Skeletal muscle tissue (tissue), 4 donors: Measurements from ENCODE around the gene TLL2. TPM values are rescaled to one million over a fixed set of nuclear protein-coding genes. Genes with fewer than 3 reads are reported as not detected.

Experiments used
- H3K27ac ChIP-seq: one replicate; pipeline ENCODE4 v1.7.0; 2013; ENCODE audit warnings: mild to moderate bottlenecking, low read depth, low read length, inconsistent platforms
- H3K27me3 ChIP-seq, 3 donors: one replicate each; pipeline ENCODE4 v1.7.0; 2013; ENCODE audit warnings: low read length in 3 of 3; ENCODE audit not compliant: control insufficient read depth in 3 of 3, insufficient read depth in 3 of 3
- H3K36me3 ChIP-seq, 3 donors: one replicate each; pipeline ENCODE4 v1.7.0; 2013; ENCODE audit warnings: low read length in 3 of 3; ENCODE audit not compliant: control insufficient read depth in 3 of 3, insufficient read depth in 3 of 3
- H3K4me1 ChIP-seq, 3 donors: one replicate each; pipeline ENCODE4 v1.7.0; 2013; ENCODE audit warnings: low read length in 3 of 3, mild to moderate bottlenecking in 3 of 3; ENCODE audit not compliant: control insufficient read depth in 3 of 3, insufficient read depth in 3 of 3
- H3K4me3 ChIP-seq, 3 donors: one replicate each; pipeline ENCODE4 v1.7.0; 2013; ENCODE audit warnings: low read length in 3 of 3
- H3K9ac ChIP-seq, 3 donors: one replicate each; pipeline ENCODE4 v1.7.0; 2013; ENCODE audit warnings: low read length in 3 of 3, mild to moderate bottlenecking in 3 of 3, moderate library complexity in 2 of 3, low read depth in 1 of 3
- H3K9me3 ChIP-seq, 3 donors: one replicate each; pipeline ENCODE4 v1.7.0; 2013; ENCODE audit warnings: low read length in 3 of 3; ENCODE audit not compliant: control insufficient read depth in 3 of 3
- total RNA-seq: library from RNA; depleted of rRNA; stranded (reverse); fragments of >200 nt; gene quantifications from one replicate; pipeline ENCODE4 v1.2.3, GENCODE V29; 2014
- donor health status: Osteomylitis.

Gene TLL2
- total RNA-seq, 1 donor from 2014 or later, result 0.52 TPM

- H3K4me3 ChIP-seq, result no peak overlapping the region
- H3K9ac ChIP-seq, result no peak overlapping the region
- peaks cover 0 to 19% (median 3%) of the 10 kb centered on the region in 3 donors for H3K27me3 ChIP-seq
- H3K27ac ChIP-seq, result no peak overlapping the region
- no peaks in the 10 kb centered on the region for H3K9me3 ChIP-seq
- peaks cover 0 to 2% (median 0%) of the 10 kb centered on the region in 3 donors for H3K4me1 ChIP-seq
- H3K36me3 ChIP-seq, result no peaks in the 10 kb centered on the region
Observed at GRCh38 chr10:96473866-96474265, 39.9 kb downstream of the TLL2 start.

GRCh38 chr10:96470116-96470743 lies 43.5 kb downstream of the TLL2 start:
- H3K9me3 ChIP-seq, result no peaks in the 10 kb centered on the region
- H3K9ac ChIP-seq, result no peak overlapping the region
- H3K4me3 ChIP-seq, result no peak overlapping the region
- H3K27ac ChIP-seq, result no peak overlapping the region
- peaks cover 0 to 2% (median 0%) of the 10 kb centered on the region in 3 donors for H3K4me1 ChIP-seq
- peaks cover 0 to 28% (median under 1%) of the 10 kb centered on the region in 3 donors for H3K27me3 ChIP-seq
- no peaks in the 10 kb centered on the region for H3K36me3 ChIP-seq

- peaks cover 0 to 28% (median 0%) of the 10 kb centered on the region in 3 donors for H3K27me3 ChIP-seq
- H3K4me1 ChIP-seq, result peaks cover 0 to 2% (median 0%) of the 10 kb centered on the region in 3 donors
- H3K9me3 ChIP-seq, result no peaks in the 10 kb centered on the region
- no peak overlapping the region for H3K4me3 ChIP-seq
- no peak overlapping the region for H3K27ac ChIP-seq
- H3K36me3 ChIP-seq, result no peaks in the 10 kb centered on the region
- H3K9ac ChIP-seq, result no peak overlapping the region
Observed at GRCh38 chr10:96468845-96469244, 44.9 kb downstream of the TLL2 start.

GRCh38 chr10:96465599-96465998 lies 48.1 kb downstream of the TLL2 start:
- Histone ChIP-seq H3K27ac (no peak overlapping the region), H3K36me3 (no peaks in the 10 kb centered on the region), H3K4me3 (no peak overlapping the region), H3K9ac (no peak overlapping the region), H3K9me3 (no peaks in the 10 kb centered on the region), H3K4me1 (peaks cover 0 to 2% (median 0%) of the 10 kb centered on the region in 3 donors), H3K27me3 (peaks cover 0 to 32% (median 0%) of the 10 kb centered on the region in 3 donors)

DNA sequence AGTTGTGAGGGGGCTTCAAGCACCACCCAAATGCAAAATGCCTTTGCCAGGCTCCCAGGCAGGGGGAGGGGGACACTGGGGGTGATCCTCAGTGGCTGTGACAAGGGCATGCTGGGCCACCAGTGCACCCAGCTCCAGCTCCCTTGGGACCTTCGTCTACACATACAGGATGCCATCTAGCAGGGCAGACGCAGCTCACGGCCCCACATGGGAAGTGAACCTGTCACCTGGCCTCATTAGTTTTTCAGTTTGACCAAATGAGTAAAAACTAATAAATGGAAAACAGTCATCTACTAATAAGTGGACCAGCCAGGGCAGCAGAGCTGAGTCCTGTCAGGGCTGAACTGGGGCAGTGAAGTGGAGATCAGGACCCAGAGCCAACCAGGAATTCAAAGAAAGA lies 50.2 kb downstream of the TLL2 start:
- H3K4me1 ChIP-seq, result no peaks in the 10 kb centered on the region
- H3K4me3 ChIP-seq, result no peak overlapping the region
- H3K27me3 ChIP-seq, result peaks cover 0 to 16% (median 0%) of the 10 kb centered on the region in 3 donors
- H3K27ac ChIP-seq, result no peak overlapping the region
- H3K9me3 ChIP-seq, result no peaks in the 10 kb centered on the region
- no peak overlapping the region for H3K9ac ChIP-seq
- no peaks in the 10 kb centered on the region for H3K36me3 ChIP-seq

DNA sequence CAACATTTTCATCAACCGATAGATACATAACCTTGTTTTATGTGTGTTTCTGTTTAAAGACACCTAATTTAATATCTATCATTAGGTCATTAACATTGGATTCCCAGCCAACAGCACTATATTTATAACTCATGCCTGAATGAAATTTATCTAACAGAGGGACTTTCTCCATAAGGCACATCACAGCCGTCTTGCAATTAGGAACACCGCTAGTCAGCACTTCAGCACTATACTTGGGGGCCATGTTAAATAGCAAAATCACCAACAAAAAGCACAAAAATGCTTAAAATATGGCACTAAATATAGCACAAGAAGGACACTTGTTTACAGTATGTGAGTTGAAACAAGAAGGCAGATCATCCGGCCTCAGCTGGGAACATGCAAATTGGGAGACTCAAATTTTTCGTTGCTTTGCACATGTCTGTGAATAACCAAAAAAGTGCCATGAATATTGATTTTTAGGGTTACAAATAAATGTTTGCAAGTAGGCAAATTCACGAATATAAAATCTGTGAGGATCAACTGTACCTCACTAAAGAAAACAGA lies 51.0 kb downstream of the TLL2 start:
- no peak overlapping the region for H3K9ac ChIP-seq
- no peaks in the 10 kb centered on the region for H3K9me3 ChIP-seq
- peaks cover 0 to 9% (median 0%) of the 10 kb centered on the region in 3 donors for H3K27me3 ChIP-seq
- H3K27ac ChIP-seq, result no peak overlapping the region
- no peaks in the 10 kb centered on the region for H3K36me3 ChIP-seq
- H3K4me3 ChIP-seq, result no peak overlapping the region
- H3K4me1 ChIP-seq, result no peaks in the 10 kb centered on the region

- no peak overlapping the region for H3K9ac ChIP-seq
Observed at GRCh38 chr10:96460316-96460715, 53.4 kb downstream of the TLL2 start.

DNA sequence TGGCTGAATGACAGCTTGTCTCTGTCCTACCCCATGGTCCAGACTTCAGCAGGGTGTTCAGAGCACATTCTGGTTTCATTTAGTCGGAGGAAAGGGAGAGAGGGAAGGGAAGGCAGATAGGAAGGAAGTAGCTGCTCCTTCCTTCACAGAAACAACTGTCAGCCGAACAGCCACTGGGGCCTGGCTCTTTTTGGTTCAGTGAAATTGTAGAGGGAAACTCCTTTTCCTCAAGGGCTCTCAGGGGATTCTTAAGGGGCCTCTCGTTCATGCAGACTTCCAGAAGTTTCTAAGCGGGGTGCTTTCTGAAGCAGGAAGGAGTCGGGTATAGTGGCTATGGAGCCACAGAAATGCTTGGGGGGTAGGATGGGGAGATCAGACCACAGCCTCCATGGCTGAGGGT lies 56.4 kb downstream of the TLL2 start:
- Histone ChIP-seq H3K27ac (no peak overlapping the region), H3K36me3 (no peaks in the 10 kb centered on the region), H3K9me3 (no peaks in the 10 kb centered on the region), H3K27me3 (peaks cover 0 to 5% (median 0%) of the 10 kb centered on the region in 3 donors), H3K9ac (no peak overlapping the region), H3K4me1 (no peaks in the 10 kb centered on the region), H3K4me3 (no peak overlapping the region)

More at GRCh38 chr10:96460316-96460715, 53.4 kb downstream of the TLL2 start:
- Histone ChIP-seq H3K27me3 (peaks cover 0 to 14% (median 0%) of the 10 kb centered on the region in 3 donors), H3K4me3 (no peak overlapping the region), H3K27ac (no peak overlapping the region), H3K9me3 (no peaks in the 10 kb centered on the region), H3K4me1 (no peaks in the 10 kb centered on the region), H3K36me3 (no peaks in the 10 kb centered on the region)

- H3K9ac ChIP-seq, result no peak overlapping the region
- no peak overlapping the region for H3K4me3 ChIP-seq
- H3K9me3 ChIP-seq, result no peaks in the 10 kb centered on the region
- H3K27me3 ChIP-seq, result peaks cover 0 to 5% (median 0%) of the 10 kb centered on the region in 3 donors
- no peaks in the 10 kb centered on the region for H3K4me1 ChIP-seq
- H3K36me3 ChIP-seq, result no peaks in the 10 kb centered on the region
- no peak overlapping the region for H3K27ac ChIP-seq
Observed at GRCh38 chr10:96456296-96456840, 57.4 kb downstream of the TLL2 start.

DNA sequence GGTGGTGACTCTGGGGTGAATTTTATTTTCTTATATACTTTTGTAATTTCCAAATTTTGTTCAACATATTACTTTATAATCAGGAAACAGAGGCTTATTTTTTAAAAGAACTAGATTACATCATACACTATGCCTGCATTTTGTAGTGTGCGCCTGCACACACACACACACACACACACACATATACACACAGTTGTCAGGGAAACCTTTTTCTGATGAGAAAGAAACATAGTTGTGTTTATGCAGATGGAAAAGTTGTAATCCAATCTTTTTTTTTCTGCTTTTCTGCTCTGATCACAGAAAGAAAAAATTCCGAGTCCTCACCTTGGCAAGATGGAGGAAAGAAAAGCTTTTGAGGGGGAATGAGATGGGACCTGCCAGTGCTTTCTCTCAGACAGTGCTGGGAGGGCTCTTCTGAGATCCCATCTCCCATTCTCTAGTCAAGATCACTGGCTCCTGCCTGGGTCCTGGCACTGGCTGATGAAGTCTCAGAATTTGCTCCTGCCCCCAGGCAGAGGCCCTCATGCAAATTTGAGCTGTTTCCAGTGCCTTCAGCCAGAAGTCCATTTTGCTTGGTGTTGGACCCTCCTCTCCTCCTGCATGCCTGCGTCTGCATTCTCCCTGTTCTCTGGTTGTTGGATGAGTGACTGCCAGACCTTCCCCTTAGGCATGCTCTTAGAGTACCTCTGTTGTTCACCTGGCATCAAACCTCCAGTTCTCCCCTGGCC lies 59.7 kb downstream of the TLL2 start:
- peaks cover 0 to 5% (median 0%) of the 10 kb centered on the region in 3 donors for H3K27me3 ChIP-seq
- no peak overlapping the region for H3K4me3 ChIP-seq
- H3K9ac ChIP-seq, result no peak overlapping the region

More for the DNA sequence above, 59.7 kb downstream of the TLL2 start:
- Histone ChIP-seq H3K4me1 (no peaks in the 10 kb centered on the region), H3K36me3 (no peaks in the 10 kb centered on the region), H3K9me3 (no peaks in the 10 kb centered on the region), H3K27ac (no peak overlapping the region)
